GM19468 (cell line): ENCODE results near the gene UBR2.
"Not testable (repeated sequence)": the region's sequence is repeated elsewhere in the genome, so short reads cannot be mapped to it uniquely, and the experiment has no call there.

Source experiments
- ATAC-seq: cut with Tn5 transposase; IDR thresholded peaks from one replicate; pipeline ENCODE4 v1.9.1; 2021; ENCODE audit warnings: mild to moderate bottlenecking, moderate library complexity, moderate number of reproducible peaks; ENCODE audit not compliant: unreplicated experiment; ENCODE audit errors: extremely low read depth

UBR2 gene

GRCh38 chr6:42689371-42689770 lies 125.5 kb downstream of the UBR2 start:
- ATAC-seq = no peak

GRCh38 chr6:42690151-42690702 lies 126.4 kb downstream of the UBR2 start:
- no peak for ATAC-seq

GRCh38 chr6:42690872-42691271 lies 127.0 kb downstream of the UBR2 start:
- ATAC-seq = no peak

GRCh38 chr6:42692137-42692911 lies 128.5 kb downstream of the UBR2 start:
- ATAC-seq = no peak

GRCh38 chr6:42693725-42694323 lies 130.0 kb downstream of the UBR2 start:
- no peak for ATAC-seq

GRCh38 chr6:42694586-42694985 lies 130.8 kb downstream of the UBR2 start:
- no peak for ATAC-seq

GRCh38 chr6:42696526-42697267 lies 132.9 kb downstream of the UBR2 start:
- no peak for ATAC-seq

GRCh38 chr6:42697268-42697655 lies 133.4 kb downstream of the UBR2 start:
- no peak for ATAC-seq

- no peak for ATAC-seq
Observed at GRCh38 chr6:42698217-42698616, 134.4 kb downstream of the UBR2 start.

- no peak for ATAC-seq
Observed at GRCh38 chr6:42702200-42702599, 138.4 kb downstream of the UBR2 start.

GRCh38 chr6:42702786-42703185 lies 139.0 kb downstream of the UBR2 start:
- ATAC-seq = not testable (repeated sequence)

- no peak for ATAC-seq
Observed at GRCh38 chr6:42704251-42704936, 140.6 kb downstream of the UBR2 start.

GRCh38 chr6:42704937-42705374 lies 141.1 kb downstream of the UBR2 start:
- no peak for ATAC-seq

- ATAC-seq = no peak
Observed at GRCh38 chr6:42707595-42707994, 143.8 kb downstream of the UBR2 start.

- no peak for ATAC-seq
Observed at GRCh38 chr6:42708096-42708495, 144.3 kb downstream of the UBR2 start.

GRCh38 chr6:42709871-42710270 lies 146.0 kb downstream of the UBR2 start:
- ATAC-seq = no peak

- no peak for ATAC-seq
Observed at GRCh38 chr6:42710316-42710715, 146.5 kb downstream of the UBR2 start.

- ATAC-seq = no peak
Observed at GRCh38 chr6:42711930-42712329, 148.1 kb downstream of the UBR2 start.

- no peak for ATAC-seq
Observed at GRCh38 chr6:42714098-42714761, 150.4 kb downstream of the UBR2 start.

GRCh38 chr6:42715871-42716270 lies 152.0 kb downstream of the UBR2 start:
- ATAC-seq = no peak
